COLO668 (cell line): ENCODE measurements around the gene FAM174A.
"Not testable (repeated sequence)": the region's sequence is repeated elsewhere in the genome, so short reads cannot be mapped to it uniquely, and the experiment has no call there.

Experiments
- DNase-seq: peaks from one replicate; lab custom pipeline; 2025; ENCODE audit not compliant: unreplicated experiment; lab: John Stamatoyannopoulos, UW

The FAM174A gene

GRCh38 chr5:100575815-100576214, 40.6 kb downstream of the FAM174A start:
- DNase-seq: no peak

GRCh38 chr5:100576217-100576751, 41.1 kb downstream of the FAM174A start:
- no peak for DNase-seq

GRCh38 chr5:100577506-100577905, 42.3 kb downstream of the FAM174A start:
- DNase-seq: no peak

- no peak for DNase-seq
Observed at GRCh38 chr5:100584069-100584468, 48.9 kb downstream of the FAM174A start.

GRCh38 chr5:100584889-100585288, 49.7 kb downstream of the FAM174A start:
- no peak for DNase-seq

- no peak for DNase-seq
Observed at GRCh38 chr5:100590867-100591266, 55.7 kb downstream of the FAM174A start.

GRCh38 chr5:100595152-100595811, 60.1 kb downstream of the FAM174A start:
- DNase-seq: no peak

GRCh38 chr5:100595812-100596173, 60.6 kb downstream of the FAM174A start:
- DNase-seq: no peak

- no peak for DNase-seq
Observed at GRCh38 chr5:100598446-100598845, 63.3 kb downstream of the FAM174A start.

- no peak for DNase-seq
Observed at GRCh38 chr5:100600298-100600994, 65.3 kb downstream of the FAM174A start.

GRCh38 chr5:100603141-100603540, 68.0 kb downstream of the FAM174A start:
- DNase-seq: no peak

GRCh38 chr5:100604021-100604420, 68.8 kb downstream of the FAM174A start:
- DNase-seq: not testable (repeated sequence)

GRCh38 chr5:100609594-100609993, 74.4 kb downstream of the FAM174A start:
- no peak for DNase-seq

GRCh38 chr5:100614308-100614707, 79.1 kb downstream of the FAM174A start:
- no peak for DNase-seq

GRCh38 chr5:100615362-100615761, 80.2 kb downstream of the FAM174A start:
- DNase-seq: no peak

GRCh38 chr5:100616291-100616690, 81.1 kb downstream of the FAM174A start:
- DNase-seq: no peak

GRCh38 chr5:100616981-100617380, 81.8 kb downstream of the FAM174A start:
- no peak for DNase-seq

GRCh38 chr5:100623719-100624118, 88.5 kb downstream of the FAM174A start:
- DNase-seq: no peak

GRCh38 chr5:100634937-100635534, 99.9 kb downstream of the FAM174A start:
- DNase-seq: no peak
